Measurements from ENCODE around the gene MNS1.

DNA sequence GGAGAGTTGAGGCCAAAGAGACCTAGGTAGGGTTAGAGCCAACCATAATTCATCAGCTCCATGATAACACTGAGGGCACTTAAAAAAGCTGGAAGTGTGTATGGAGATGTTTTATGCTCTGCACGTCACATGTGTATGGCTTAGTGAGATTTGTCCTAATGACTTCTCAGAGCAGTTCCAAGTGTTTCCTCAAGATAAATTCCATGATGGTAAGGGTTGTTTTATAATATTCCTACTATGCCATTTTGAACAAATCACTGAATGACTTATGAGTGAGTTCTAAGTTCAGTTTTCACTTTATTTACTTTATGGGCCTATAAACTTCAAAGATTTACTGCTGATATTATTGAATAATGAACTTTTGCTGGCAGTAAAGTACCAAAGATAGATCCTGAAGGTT, 71.7 kb downstream of the MNS1 start:
- TF ChIP-seq, protein P1, sequence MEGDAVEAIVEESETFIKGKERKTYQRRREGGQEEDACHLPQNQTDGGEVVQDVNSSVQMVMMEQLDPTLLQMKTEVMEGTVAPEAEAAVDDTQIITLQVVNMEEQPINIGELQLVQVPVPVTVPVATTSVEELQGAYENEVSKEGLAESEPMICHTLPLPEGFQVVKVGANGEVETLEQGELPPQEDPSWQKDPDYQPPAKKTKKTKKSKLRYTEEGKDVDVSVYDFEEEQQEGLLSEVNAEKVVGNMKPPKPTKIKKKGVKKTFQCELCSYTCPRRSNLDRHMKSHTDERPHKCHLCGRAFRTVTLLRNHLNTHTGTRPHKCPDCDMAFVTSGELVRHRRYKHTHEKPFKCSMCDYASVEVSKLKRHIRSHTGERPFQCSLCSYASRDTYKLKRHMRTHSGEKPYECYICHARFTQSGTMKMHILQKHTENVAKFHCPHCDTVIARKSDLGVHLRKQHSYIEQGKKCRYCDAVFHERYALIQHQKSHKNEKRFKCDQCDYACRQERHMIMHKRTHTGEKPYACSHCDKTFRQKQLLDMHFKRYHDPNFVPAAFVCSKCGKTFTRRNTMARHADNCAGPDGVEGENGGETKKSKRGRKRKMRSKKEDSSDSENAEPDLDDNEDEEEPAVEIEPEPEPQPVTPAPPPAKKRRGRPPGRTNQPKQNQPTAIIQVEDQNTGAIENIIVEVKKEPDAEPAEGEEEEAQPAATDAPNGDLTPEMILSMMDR (IDR thresholded peaks at IDR 0.05): no peak
- no peak for TF ChIP-seq POLR2A (IDR thresholded peaks at IDR 0.05)
